GM19240 (cell line): ENCODE data around the gene CRELD1.
"Not testable (repeated sequence)": the region's sequence is repeated elsewhere in the genome, so short reads cannot be mapped to it uniquely, and the experiment has no call there.

Experiments
- DNase-seq: peaks from one replicate; pipeline ENCODE4 v3.0.0; 2011; ENCODE audit warnings: low spot score; ENCODE audit not compliant: insufficient read length

Gene CRELD1

GRCh38 chr3:9934235-9934621, 594 bp downstream of the CRELD1 start:
- no peak for DNase-seq

- DNase-seq: no peak
These were observed 1.4 kb downstream of the CRELD1 start for GRCh38 chr3:9934993-9935392.

GRCh38 chr3:9935966-9936510, 2.4 kb downstream of the CRELD1 start:
- no peak for DNase-seq

GRCh38 chr3:9937486-9938238, 4.0 kb downstream of the CRELD1 start:
- no peak for DNase-seq

GRCh38 chr3:9938966-9939365, 5.3 kb downstream of the CRELD1 start:
- no peak for DNase-seq

GRCh38 chr3:9939906-9940305, 6.3 kb downstream of the CRELD1 start:
- DNase-seq: not testable (repeated sequence)

- DNase-seq: no peak
These were observed 7.1 kb downstream of the CRELD1 start for GRCh38 chr3:9940746-9941145.

GRCh38 chr3:9942164-9942563, 8.5 kb downstream of the CRELD1 start:
- no peak for DNase-seq

- no peak for DNase-seq
These were observed 9.5 kb downstream of the CRELD1 start for GRCh38 chr3:9942934-9943690.

GRCh38 chr3:9944271-9944670, 10.6 kb downstream of the CRELD1 start:
- no peak for DNase-seq

- no peak for DNase-seq
These were observed 11.7 kb downstream of the CRELD1 start for GRCh38 chr3:9945358-9945757.

- no peak for DNase-seq
These were observed 12.7 kb downstream of the CRELD1 start for GRCh38 chr3:9946112-9947024.

GRCh38 chr3:9947025-9947995, 13.7 kb downstream of the CRELD1 start:
- DNase-seq: no peak

- DNase-seq: no peak
These were observed 15.0 kb downstream of the CRELD1 start for GRCh38 chr3:9948586-9948985.

- no peak for DNase-seq
These were observed 15.5 kb downstream of the CRELD1 start for GRCh38 chr3:9949115-9949514.

- no peak for DNase-seq
These were observed 16.0 kb downstream of the CRELD1 start for GRCh38 chr3:9949626-9950025.

GRCh38 chr3:9951126-9951525, 17.5 kb downstream of the CRELD1 start:
- peak; percentile 59 for DNase-seq

- no peak for DNase-seq
These were observed 17.9 kb downstream of the CRELD1 start for GRCh38 chr3:9951598-9951961.

- DNase-seq: peak; percentile 87
These were observed 18.6 kb downstream of the CRELD1 start, which contains the start of gene PRRT3 for GRCh38 chr3:9951962-9952805. TSS of gene PRRT3 (minus strand) at chr3:9952408. CDS start at chr3:9950115, 2,293 bp downstream.
